PC-3 (cell line): ENCODE measurements around the gene PIEZO2.

Experiments
- EZH2phosphoT487 ChIP-seq: fragments of 300-600 bp; sonication (generic); IDR thresholded peaks from 2 replicates; pipeline ENCODE4 v1.6.1; 2018; ENCODE audit warnings: mild to moderate bottlenecking, antibody characterized with exemption, low read length, borderline replicate concordance
- TF ChIP-seq, protein P1 (sequence below): fragments of 300-600 bp; sonication (generic); conservative IDR thresholded peaks from 2 replicates; pipeline ENCODE4 v1.5.1; 2017; ENCODE audit warnings: antibody characterized with exemption, low read depth, mild to moderate bottlenecking, low read length

DNA sequence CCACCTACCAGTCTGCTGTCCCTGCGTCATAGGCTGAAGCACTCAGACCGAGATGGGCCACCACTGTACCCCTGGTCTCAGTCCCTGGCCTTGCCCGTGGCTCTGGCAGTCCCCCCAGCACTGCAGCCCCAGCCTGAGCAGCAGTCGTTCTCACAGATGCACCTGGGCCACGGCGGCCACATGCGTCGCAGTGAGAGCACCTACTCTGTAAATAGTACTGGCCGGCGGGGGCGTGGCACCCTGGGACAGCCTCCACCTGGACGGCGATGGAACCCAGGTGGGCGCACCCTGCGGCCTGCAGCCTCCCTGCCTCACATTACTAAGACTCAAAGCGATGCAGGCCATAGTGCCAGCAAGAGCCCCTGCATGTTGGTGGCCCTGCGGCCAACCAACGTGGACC is 424.7 kb downstream of the PIEZO2 start:
- TF ChIP-seq, protein P1, sequence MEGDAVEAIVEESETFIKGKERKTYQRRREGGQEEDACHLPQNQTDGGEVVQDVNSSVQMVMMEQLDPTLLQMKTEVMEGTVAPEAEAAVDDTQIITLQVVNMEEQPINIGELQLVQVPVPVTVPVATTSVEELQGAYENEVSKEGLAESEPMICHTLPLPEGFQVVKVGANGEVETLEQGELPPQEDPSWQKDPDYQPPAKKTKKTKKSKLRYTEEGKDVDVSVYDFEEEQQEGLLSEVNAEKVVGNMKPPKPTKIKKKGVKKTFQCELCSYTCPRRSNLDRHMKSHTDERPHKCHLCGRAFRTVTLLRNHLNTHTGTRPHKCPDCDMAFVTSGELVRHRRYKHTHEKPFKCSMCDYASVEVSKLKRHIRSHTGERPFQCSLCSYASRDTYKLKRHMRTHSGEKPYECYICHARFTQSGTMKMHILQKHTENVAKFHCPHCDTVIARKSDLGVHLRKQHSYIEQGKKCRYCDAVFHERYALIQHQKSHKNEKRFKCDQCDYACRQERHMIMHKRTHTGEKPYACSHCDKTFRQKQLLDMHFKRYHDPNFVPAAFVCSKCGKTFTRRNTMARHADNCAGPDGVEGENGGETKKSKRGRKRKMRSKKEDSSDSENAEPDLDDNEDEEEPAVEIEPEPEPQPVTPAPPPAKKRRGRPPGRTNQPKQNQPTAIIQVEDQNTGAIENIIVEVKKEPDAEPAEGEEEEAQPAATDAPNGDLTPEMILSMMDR, result no peak
- no peak for TF ChIP-seq EZH2phosphoT487
